GM12878 (cell line): ENCODE results near the gene ATF7. TPM values are rescaled to one million over a fixed set of nuclear protein-coding genes. Genes with fewer than 3 reads are reported as not detected.

Source experiments
- ATAC-seq: fragments of 200-7000 bp; cut with Tn5 transposase; 3 replicates; pipeline ENCODE4 v1.9.1; 2020; ENCODE audit warnings: mild to moderate bottlenecking, moderate library complexity
- BruUV-seq: library from RNA; stranded (reverse); fragments of 400-500 nt; replicated peaks from 2 replicates; lab custom pipeline; 2021; lab: Mats Ljungman, UMichigan
- CTCF ChIA-PET: fragments of 300-600 bp; sonication (Branson Sonifier 250); formaldehyde crosslinking; extraction: SDS; loops from one replicate; lab custom pipeline; 2021; ENCODE audit warnings: inconsistent platforms; lab: Yijun Ruan, JAX
- POLR2A ChIA-PET: fragments of 350-600 bp; formaldehyde crosslinking; extraction: SDS; loops from one replicate; lab custom pipeline; 2021; ENCODE audit warnings: inconsistent platforms; lab: Charles Lee
- RAD21 ChIA-PET: fragments of 300-600 bp; sonication (Branson Sonifier 250); formaldehyde crosslinking; loops from one replicate; lab custom pipeline; 2023; ENCODE audit warnings: antibody characterized with exemption; ENCODE audit not compliant: unreplicated experiment; lab: Charles Lee
- SMC1A ChIA-PET: fragments of 300-600 bp; sonication (Branson Sonifier 250); formaldehyde crosslinking; loops from one replicate; lab custom pipeline; 2023; ENCODE audit not compliant: unreplicated experiment, uncharacterized antibody; lab: Charles Lee
- DNase-seq: peaks from one replicate; pipeline ENCODE4 v3.0.0-alpha.2; 2011; ENCODE audit warnings: low read depth, low spot score
- FAIRE-seq: peaks from 3 replicates; lab custom pipeline; 2011; peaks lifted over from hg19 to GRCh38; lab: Jason Lieb, UNC
- H2AFZ ChIP-seq: 2 replicates; pipeline ENCODE4 v1.6.0; 2011; ENCODE audit warnings: low read depth, low read length, control low read depth; ENCODE audit not compliant: control insufficient read depth
- H3K27ac ChIP-seq: 2 replicates; pipeline ENCODE4 v1.5.1; 2011; ENCODE audit warnings: control low read depth; ENCODE audit not compliant: control insufficient read depth, insufficient read depth
- H3K27me3 ChIP-seq, 2 experiments: replicated peaks in 1 of 2; 2 replicates each; pipeline versions ENCODE4 v1.6.0 to v1.6.1; 2011; ENCODE audit warnings: low read length in 1 of 2; ENCODE audit not compliant: control insufficient read depth in 2 of 2, insufficient read depth in 2 of 2
- H3K36me3 ChIP-seq, 2 experiments: 2 replicates each; pipeline ENCODE4 v1.5.1; 2011; ENCODE audit warnings: low read length in 1 of 2; ENCODE audit not compliant: control insufficient read depth in 2 of 2, insufficient read depth in 2 of 2
- H3K4me1 ChIP-seq: 2 replicates; pipeline ENCODE4 v1.6.1; 2011; ENCODE audit warnings: mild to moderate bottlenecking, low read length, moderate library complexity, mixed read lengths; ENCODE audit not compliant: control insufficient read depth, insufficient read depth
- H3K4me2 ChIP-seq: 2 replicates; pipeline ENCODE4 v1.6.0; 2011; ENCODE audit warnings: control low read depth; ENCODE audit not compliant: control insufficient read depth, insufficient read depth
- H3K4me3 ChIP-seq: fragments of 200-600 bp; sonication (generic); 2 replicates; pipeline ENCODE4 v1.5.1; 2016
- H3K79me2 ChIP-seq: 2 replicates; pipeline ENCODE4 v1.6.0; 2011; ENCODE audit warnings: low read length; ENCODE audit not compliant: control insufficient read depth, insufficient read depth
- H3K9ac ChIP-seq: 2 replicates; pipeline ENCODE4 v1.8.0; 2011; ENCODE audit warnings: low read length, control low read depth, mixed read lengths; ENCODE audit not compliant: control insufficient read depth, insufficient read depth
- H3K9me3 ChIP-seq: replicated peaks from 3 replicates; pipeline ENCODE4 v1.5.1; 2011; ENCODE audit warnings: mild to moderate bottlenecking, low read length; ENCODE audit not compliant: control insufficient read depth, insufficient read depth
- H4K20me1 ChIP-seq: 2 replicates; pipeline ENCODE4 v1.6.0; 2011; ENCODE audit not compliant: control insufficient read depth, insufficient read depth
- ATF7 ChIP-seq: fragments of 450-650 bp; IDR thresholded peaks from 2 replicates; pipeline ENCODE4 v1.6.1; 2016; ENCODE audit warnings: low read depth, mild to moderate bottlenecking
- E2F8 ChIP-seq: fragments of 450-650 bp; IDR thresholded peaks from 2 replicates; pipeline ENCODE4 v1.6.1; 2018; ENCODE audit warnings: mild to moderate bottlenecking, low read depth, moderate library complexity; ENCODE audit not compliant: partially characterized antibody
- EZH2 ChIP-seq: IDR thresholded peaks from 2 replicates; pipeline ENCODE4 v1.6.1; 2012; ENCODE audit warnings: low read depth, mild to moderate bottlenecking, control low read depth, inconsistent platforms, low read length, borderline replicate concordance; ENCODE audit not compliant: control insufficient read depth
- HDGF ChIP-seq: fragments of 450-650 bp; IDR thresholded peaks from 2 replicates; pipeline ENCODE4 v1.6.1; 2016; ENCODE audit warnings: antibody characterized with exemption
- KDM1A ChIP-seq: fragments of 200-600 bp; sonication (generic); IDR thresholded peaks from 2 replicates; pipeline ENCODE4 v1.6.1; 2016; ENCODE audit warnings: borderline replicate concordance
- MYC ChIP-seq: IDR thresholded peaks from 2 replicates; pipeline ENCODE4 v1.6.1; 2011; ENCODE audit warnings: mild to moderate bottlenecking, low read length, moderate library complexity, inconsistent platforms; ENCODE audit not compliant: insufficient read depth, insufficient replicate concordance, insufficient read length, severe bottlenecking
- NFIC ChIP-seq: IDR thresholded peaks from 2 replicates; pipeline ENCODE4 v1.6.1; 2012; ENCODE audit warnings: low read depth, mild to moderate bottlenecking, inconsistent platforms, low read length, moderate library complexity
- NFYA ChIP-seq: IDR thresholded peaks from 2 replicates; pipeline ENCODE4 v1.6.1; 2011; ENCODE audit warnings: low read depth, mild to moderate bottlenecking, low read length, improper control_type of control experiment, borderline replicate concordance
- NR2C1 ChIP-seq: fragments of 450-650 bp; IDR thresholded peaks from 2 replicates; pipeline ENCODE4 v1.6.1; 2017; ENCODE audit warnings: antibody characterized with exemption, mild to moderate bottlenecking, moderate library complexity
- RAD51 ChIP-seq: fragments of 450-650 bp; IDR thresholded peaks from 2 replicates; pipeline ENCODE4 v1.6.1; 2016; ENCODE audit warnings: moderate library complexity, mild to moderate bottlenecking, inconsistent platforms
- SREBF1 ChIP-seq: IDR thresholded peaks from 2 replicates; pipeline ENCODE4 v1.6.1; 2012; ENCODE audit warnings: mild to moderate bottlenecking, low read length
- STAT3 ChIP-seq: IDR thresholded peaks from 2 replicates; pipeline ENCODE4 v1.6.1; 2011; ENCODE audit warnings: low read depth, low read length, improper control_type of control experiment
- SUZ12 ChIP-seq: fragments of 200-600 bp; sonication (generic); IDR thresholded peaks from one replicate; pipeline ENCODE4 v1.6.1; 2018; ENCODE audit warnings: antibody characterized with exemption, mild to moderate bottlenecking; ENCODE audit not compliant: unreplicated experiment
- USF1 ChIP-seq: IDR thresholded peaks from 2 replicates; pipeline ENCODE4 v1.6.1; 2011; ENCODE audit warnings: borderline replicate concordance, low read depth, mild to moderate bottlenecking, moderate library complexity, mixed read lengths, low read length; ENCODE audit not compliant: insufficient read depth; ENCODE audit errors: extremely low read length
- ZNF622 ChIP-seq: fragments of 450-650 bp; IDR thresholded peaks from 2 replicates; pipeline ENCODE4 v1.6.1; 2017; ENCODE audit warnings: mild to moderate bottlenecking, inconsistent platforms
- ZSCAN29 ChIP-seq: fragments of 450-650 bp; IDR thresholded peaks from 2 replicates; pipeline ENCODE4 v1.6.1; 2017; ENCODE audit warnings: mild to moderate bottlenecking, moderate library complexity
- WGBS: methylation state at CpG from one replicate; pipeline ENCODE4 v1.1.6; 2016; ENCODE audit warnings: low lambda C conversion rate; ENCODE audit not compliant: insufficient replicate concordance, insufficient coverage; ENCODE audit errors: missing lambda C conversion rate; 5-methylcytosine and 5-hydroxymethylcytosine counted together
- in situ Hi-C: fragments of 300-500 bp; cut with MboI; formaldehyde crosslinking; loops from 9 replicates; pipeline ENCODE4 v1.14.3; 2018; ENCODE audit warnings: mixed read lengths
- intact Hi-C: fragments of 100-400 bp; cut with micrococcal nuclease; formaldehyde crosslinking; loops from one replicate; pipeline ENCODE4 v1.14.2; 2022; ENCODE audit not compliant: unreplicated experiment
- polyA plus RNA-seq, 11 experiments: library from polyadenylated mRNA; depleted of rRNA in 4 of 11; unstranded in 6 of 11; stranded (reverse) in 5 of 11; fragments of >200 nt; fragmentation: Nextera tagmentation in 4 of 11; fragmentation: Illumina TruSeq in 1 of 11; extraction: Ambion mirVana in 4 of 11; extraction: Trizol in 1 of 11; gene quantifications; 1 replicate in 1 of 11; 2 replicates in 10 of 11; pipeline versions ENCODE4 v1.2.1 to v1.2.3, GENCODE V29; 2011 to 2016; ENCODE audit warnings: inconsistent platforms in 2 of 11, missing spikeins in 2 of 11, low read depth in 1 of 11
- total RNA-seq, 4 experiments: library from RNA; depleted of rRNA in 3 of 4; stranded (reverse); fragments of >200 nt in 3 of 4; fragmentation: Illumina TruSeq in 1 of 4; extraction: Trizol in 1 of 4; gene quantifications; 2 replicates each; pipeline versions ENCODE4 v1.2.1 to v1.2.3, GENCODE V29; 2013 to 2021

The ATF7 gene
- total and polyA plus RNA-seq, 10 of the 15 experiments (the other 5 are each of a cell fraction or from before 2014, with no cell fraction given): 9.1 to 30.7 (median 21.8) TPM

- TF ChIP-seq NFIC (peak; percentile 45; the same call in 1 of the 2 replicates), KDM1A (no peak), MYC (no peak), STAT3 (no peak), E2F8 (no peak)
- TF ChIP-seq, all 136 proteins: peak for 8
These were observed 13.2 kb downstream of the ATF7 start (continued) for GRCh38 chr12:53612978-53613377.

DNA sequence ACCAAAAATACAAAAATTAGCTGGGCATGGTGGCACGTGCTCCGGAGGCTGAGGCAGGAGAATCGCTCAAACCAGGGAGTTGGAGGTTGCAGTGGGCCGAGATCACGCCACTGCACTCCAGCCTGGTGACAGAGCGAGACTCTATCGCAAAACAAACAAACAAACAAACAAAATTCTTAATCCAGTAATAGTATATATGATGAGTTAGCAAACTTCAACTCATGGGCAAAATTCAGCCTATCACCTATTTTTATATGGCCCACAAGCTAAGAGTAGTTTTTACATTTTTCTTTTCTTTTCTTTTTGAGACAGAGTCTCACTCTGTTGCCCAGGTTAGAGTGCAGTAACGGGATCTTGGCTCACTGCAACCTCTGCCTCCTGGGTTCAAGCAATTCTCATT, 14.9 kb downstream of the ATF7 start:
- H3K9ac ChIP-seq: no peak overlapping the region
- RAD21 ChIA-PET: interaction anchor here (1.1 to 1.2 kb wide), 2 partner anchors 12 to 68 kb away, joined by 3 read pairs; no protein-coding TSS in a partner anchor
- TF ChIP-seq ZSCAN29: no peak
- no peak for TF ChIP-seq SUZ12
- no peak for TF ChIP-seq USF1
- no peak for TF ChIP-seq NFYA
- no peak for TF ChIP-seq NR2C1
- TF ChIP-seq EZH2: no peak
- TF ChIP-seq HDGF: no peak
- TF ChIP-seq ATF7: no peak
- no peak for TF ChIP-seq SREBF1
- no peak for TF ChIP-seq ZNF622
- no peak for TF ChIP-seq RAD51
- TF ChIP-seq, all 136 proteins: peak for 0
- Histone ChIP-seq H3K9me3 (no peaks in the 10 kb centered on the region; the same call in 2 of the 3 replicates), H3K27ac (no peak overlapping the region), H3K79me2 (peaks cover 10% of the 10 kb centered on the region), H3K4me2 (no peak overlapping the region), H2AFZ (no peak overlapping the region), H3K4me3 (no peak overlapping the region), H3K36me3 (no peaks in the 10 kb centered on the region; a peak in 1 of 4 replicates), H3K27me3 (no peaks in the 10 kb centered on the region), H4K20me1 (no peaks in the 10 kb centered on the region), H3K4me1 (peaks cover 16% of the 10 kb centered on the region)
- POLR2A ChIA-PET: interaction anchor here (1.1 to 3.5 kb wide), 5 partner anchors 10 to 33 kb away, joined by 3 to 14 read pairs (median 4); no protein-coding TSS in a partner anchor
- CTCF ChIA-PET: interaction anchor here (0.9 to 2.3 kb wide), 4 partner anchors 12 to 67 kb away, joined by 3 to 8 read pairs (median 4); partner anchors contain the start of gene ATP5MC2
- in situ Hi-C loops: no loop called here
- no peak for DNase-seq
- SMC1A ChIA-PET: interaction anchor here (1.0 to 4.6 kb wide), 3 partner anchors 9 to 68 kb away, joined by 4 to 52 read pairs (median 16); partner anchors contain the start of gene ATF7
- no peak for FAIRE-seq
- no TSS peak for BruUV-seq
- no peak for ATAC-seq
- intact Hi-C loops: no loop called here
- WGBS: over 99% methylated on average over 8 of the region's 8 CpGs
